Renal cortex interstitium (tissue), 11 donors: Measurements from ENCODE around the gene UGT1A9. TPM values are rescaled to one million over a fixed set of nuclear protein-coding genes. Genes with fewer than 3 reads are reported as not detected.

ENCODE experiments used
- DNase-seq, 11 donors: peaks; one replicate each; pipeline ENCODE4 v3.0.0-alpha.2; 2013; ENCODE audit warnings: low read depth in 9 of 11, low spot score in 4 of 11; ENCODE audit errors: extremely low read depth in 1 of 11
- polyA plus RNA-seq, 3 donors: library from polyadenylated mRNA; unstranded; fragments of 120-200 nt; gene quantifications; one replicate each; pipeline ENCODE4 v1.2.1, GENCODE V29; 2013; ENCODE audit not compliant: insufficient read length in 3 of 3

The UGT1A9 gene
- polyA plus RNA-seq, 3 donors, result 6.2 to 7.8 (median 7.0) TPM

DNA sequence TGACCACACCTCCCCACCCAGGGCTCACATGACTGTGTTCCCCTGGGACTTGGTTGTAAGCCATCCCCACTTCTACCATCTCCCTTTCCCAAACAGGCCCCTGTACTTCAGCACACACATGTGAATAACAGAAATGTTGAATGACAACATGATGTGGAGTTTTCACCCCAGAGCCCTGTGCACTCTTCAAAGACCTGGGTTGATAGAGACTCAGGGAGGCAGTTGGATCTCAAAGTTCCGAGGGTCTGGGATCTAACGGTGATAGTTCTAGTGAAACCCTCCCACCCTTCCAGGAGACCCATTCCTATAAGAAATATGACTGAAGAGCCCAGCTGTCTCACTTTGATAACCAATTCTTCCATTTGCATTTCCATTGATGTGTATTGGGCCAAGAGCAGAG, 106.3 kb downstream of the UGT1A9 start, which contains the start of gene MROH2A:
Gene MROH2A (plus strand): TSS at position 301 of the 400 bp plus-strand sequence. CDS start 1,029 bp downstream, outside the sequence.
- DNase-seq, result no peak

- no peak for DNase-seq
Observed at GRCh38 chr2:233779722-233780121, 108.0 kb downstream of the UGT1A9 start.

DNA sequence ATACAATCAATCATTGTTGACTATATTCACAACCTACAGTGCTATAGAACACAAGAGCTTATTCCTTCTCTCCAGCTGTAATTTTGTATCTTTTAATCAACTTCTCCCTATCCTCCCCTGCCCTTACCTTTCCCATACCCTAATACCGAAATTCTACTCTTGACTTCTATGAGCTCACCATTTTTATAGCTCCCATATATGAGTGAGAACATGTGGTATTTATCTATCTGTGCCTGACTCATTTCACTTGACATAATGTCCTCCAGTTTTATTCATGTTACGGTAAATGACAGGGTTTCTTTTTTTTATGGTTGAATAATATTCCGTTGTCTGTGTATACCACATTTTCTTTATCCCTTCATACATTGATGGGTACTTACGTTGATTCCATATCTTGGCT, 109.1 kb downstream of the UGT1A9 start:
- DNase-seq, result no peak

GRCh38 chr2:233789554-233789953, 117.9 kb downstream of the UGT1A9 start:
- no peak for DNase-seq

- DNase-seq, result no peak
Observed at GRCh38 chr2:233791151-233791882, 119.6 kb downstream of the UGT1A9 start.

DNA sequence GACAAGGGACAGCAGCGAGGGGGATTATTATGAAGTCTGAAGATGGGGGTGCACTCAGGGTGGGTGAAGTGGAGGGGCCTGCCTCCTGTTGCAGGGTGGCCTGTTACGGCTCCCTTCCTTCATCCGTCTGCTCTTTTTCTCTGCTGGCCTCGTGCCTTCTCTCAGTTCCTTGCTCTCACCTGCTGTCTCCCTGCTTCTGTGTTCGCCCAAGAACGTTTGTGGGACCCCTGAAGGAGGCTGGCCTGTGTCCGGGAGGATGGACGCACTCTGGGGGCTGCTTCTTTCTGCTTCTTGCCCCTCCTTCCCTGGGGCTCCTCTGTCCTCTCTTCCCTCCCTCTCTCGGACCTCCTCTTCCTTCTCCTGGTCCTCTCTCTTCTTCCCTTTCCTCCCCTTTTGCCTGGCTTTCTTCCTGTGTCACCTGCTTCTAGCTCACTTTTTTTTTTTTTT, 120.2 kb downstream of the UGT1A9 start:
- no peak for DNase-seq

- no peak for DNase-seq
Observed at GRCh38 chr2:233792720-233793119, 121.0 kb downstream of the UGT1A9 start.

DNA sequence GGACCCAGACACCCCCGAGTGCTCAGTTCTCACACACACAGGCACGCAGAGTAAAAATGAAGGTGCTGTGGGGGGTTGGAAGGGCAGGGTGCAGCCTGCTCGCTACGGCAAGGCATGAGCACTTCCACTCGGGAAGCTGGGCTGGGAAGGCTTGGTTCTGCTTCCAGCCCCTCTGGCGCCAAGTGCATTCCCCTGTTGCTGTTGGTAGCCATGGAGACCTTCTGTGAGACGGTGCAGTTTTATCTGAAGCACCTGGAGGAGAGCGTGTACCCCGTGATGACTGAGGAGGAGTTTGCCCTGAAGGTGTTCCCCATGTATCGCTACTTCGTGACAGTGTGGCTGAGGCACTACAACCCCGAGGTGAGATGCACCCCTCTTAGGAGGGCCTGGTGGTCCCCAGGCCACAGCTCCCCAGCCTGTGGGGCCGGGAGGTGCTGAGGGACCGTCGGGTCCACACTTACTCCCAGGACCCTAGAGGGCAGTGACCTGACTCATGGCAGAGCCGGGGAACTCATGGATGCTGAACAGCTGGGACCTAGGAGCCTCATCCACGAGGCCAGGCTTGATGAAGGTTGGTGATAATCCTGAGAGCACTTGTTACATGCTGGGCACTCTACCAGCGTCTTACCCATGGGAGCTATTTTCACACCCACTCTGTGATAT, 121.9 kb downstream of the UGT1A9 start:
- no peak for DNase-seq

DNA sequence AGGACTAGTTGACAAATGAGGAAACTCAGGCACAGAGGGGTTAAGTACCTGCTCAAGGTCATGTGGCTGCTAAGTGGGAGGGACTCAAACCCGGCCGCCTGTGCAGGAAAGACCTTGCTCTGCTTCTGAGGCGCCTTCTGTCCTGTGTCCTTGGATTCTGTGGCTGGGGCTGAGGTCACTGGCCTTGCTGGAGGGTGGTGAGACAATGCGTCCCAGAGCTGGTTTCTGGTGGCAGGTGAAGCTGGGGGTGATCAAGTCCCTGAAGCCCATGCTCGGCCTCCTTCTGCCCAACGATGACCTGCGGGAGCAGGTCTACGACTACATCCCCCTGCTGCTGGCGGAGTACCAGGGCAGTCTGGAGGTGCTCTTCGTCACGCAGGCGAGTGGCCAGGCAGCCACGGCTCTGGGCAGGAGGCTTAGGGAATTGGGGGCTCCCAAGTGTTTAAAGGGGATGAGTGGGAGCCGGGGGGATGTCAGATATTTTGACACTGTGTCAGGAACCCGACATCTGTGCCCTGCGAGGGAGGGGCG, 122.5 kb downstream of the UGT1A9 start:
- DNase-seq, result no peak

- no peak for DNase-seq
Observed at GRCh38 chr2:233795735-233796171, 124.1 kb downstream of the UGT1A9 start.

GRCh38 chr2:233796254-233796653, 124.6 kb downstream of the UGT1A9 start:
- DNase-seq, result no peak

DNA sequence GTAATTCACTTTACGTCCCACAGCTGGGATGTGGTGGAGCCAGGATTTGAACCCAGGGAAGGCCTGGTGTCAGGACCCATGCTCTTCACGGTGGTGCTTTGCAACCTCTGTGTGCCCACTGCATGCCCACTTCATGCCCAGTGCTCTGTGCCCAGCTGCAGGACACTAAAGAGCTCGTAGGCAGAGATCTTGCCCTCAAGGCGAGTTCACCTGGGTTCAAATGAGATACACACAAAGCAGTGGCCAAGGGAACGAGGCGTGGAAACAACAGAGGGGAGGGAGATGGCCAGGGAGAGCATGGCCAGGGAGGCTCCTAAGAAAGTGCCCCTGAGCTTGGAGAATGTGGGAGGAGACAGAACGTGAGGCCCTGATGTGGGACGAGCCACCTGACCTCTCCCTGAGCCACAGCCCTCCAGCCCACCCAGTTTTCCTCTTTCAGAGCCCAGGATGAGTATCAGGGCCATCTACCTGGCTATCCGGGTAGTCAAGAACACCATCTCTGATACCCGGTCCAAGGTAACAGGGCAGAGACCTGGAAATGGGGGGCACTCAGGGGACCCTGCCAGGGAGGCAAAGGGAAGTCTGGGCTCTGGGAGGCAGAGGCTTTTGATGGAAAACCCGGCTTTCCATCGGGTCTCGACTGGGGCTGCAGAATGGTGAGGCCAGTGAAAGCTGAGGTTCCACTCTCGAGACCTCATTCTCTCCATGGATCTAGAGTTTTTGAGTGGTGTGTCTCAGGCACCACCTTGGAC, 126.8 kb downstream of the UGT1A9 start:
- no peak for DNase-seq

GRCh38 chr2:233799087-233799665, 127.5 kb downstream of the UGT1A9 start:
- DNase-seq, result no peak

- no peak for DNase-seq
Observed at GRCh38 chr2:233799716-233800115, 128.0 kb downstream of the UGT1A9 start.

GRCh38 chr2:233800208-233800607, 128.5 kb downstream of the UGT1A9 start:
- DNase-seq, result no peak

- DNase-seq, result no peak
Observed at GRCh38 chr2:233801357-233802131, 129.8 kb downstream of the UGT1A9 start.

- no peak for DNase-seq
Observed at GRCh38 chr2:233802132-233802815, 130.6 kb downstream of the UGT1A9 start.
